Measurements from ENCODE around the gene FRMD4A.

Gene FRMD4A

DNA sequence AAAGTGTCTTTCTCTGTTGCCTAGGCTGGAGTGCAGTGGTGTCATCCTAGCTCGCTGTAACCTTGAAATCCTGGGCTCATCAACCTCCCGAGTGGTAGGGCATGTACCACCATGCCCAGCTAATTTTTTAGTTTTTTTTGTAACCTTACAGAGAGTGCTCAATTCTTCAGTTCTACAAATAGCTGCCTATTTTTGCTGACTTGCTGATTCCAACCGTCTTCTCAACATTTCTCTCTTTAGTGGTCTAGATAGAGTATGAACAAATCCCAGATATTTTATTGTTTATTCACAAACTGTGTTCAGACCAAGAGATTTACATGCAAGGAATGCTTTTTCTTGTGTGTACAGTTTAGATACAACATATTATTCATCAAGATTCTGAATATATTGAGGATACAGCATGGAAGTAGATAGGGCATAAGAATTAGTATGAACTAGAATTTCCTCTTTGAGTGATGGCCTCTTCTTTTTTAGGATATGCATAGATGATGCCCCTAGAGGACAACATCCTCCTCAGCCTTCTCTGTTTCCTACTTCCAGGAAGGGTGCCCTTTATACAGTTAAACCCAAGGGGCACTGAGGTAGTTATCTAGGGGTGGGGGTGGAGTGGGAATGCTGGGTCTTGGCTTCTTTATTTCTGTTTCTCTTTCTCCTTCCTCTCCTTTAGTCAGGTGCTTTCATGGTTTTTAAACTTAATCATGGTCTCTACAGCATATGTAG, 717.9 kb downstream of the FRMD4A start:
- Histone ChIP-seq H3K4me3 (ENCODE audit: low read depth, low read length) (no peak overlapping the region), H3K27me3 (no peaks in the 10 kb centered on the region), H3K36me3 (peaks cover 4% of the 10 kb centered on the region), H3K4me1 (no peaks in the 10 kb centered on the region; the same call in 1 of the 2 replicates), H3K9me3 (no peaks in the 10 kb centered on the region)
- no peak for DNase-seq
- TF ChIP-seq, protein P1, sequence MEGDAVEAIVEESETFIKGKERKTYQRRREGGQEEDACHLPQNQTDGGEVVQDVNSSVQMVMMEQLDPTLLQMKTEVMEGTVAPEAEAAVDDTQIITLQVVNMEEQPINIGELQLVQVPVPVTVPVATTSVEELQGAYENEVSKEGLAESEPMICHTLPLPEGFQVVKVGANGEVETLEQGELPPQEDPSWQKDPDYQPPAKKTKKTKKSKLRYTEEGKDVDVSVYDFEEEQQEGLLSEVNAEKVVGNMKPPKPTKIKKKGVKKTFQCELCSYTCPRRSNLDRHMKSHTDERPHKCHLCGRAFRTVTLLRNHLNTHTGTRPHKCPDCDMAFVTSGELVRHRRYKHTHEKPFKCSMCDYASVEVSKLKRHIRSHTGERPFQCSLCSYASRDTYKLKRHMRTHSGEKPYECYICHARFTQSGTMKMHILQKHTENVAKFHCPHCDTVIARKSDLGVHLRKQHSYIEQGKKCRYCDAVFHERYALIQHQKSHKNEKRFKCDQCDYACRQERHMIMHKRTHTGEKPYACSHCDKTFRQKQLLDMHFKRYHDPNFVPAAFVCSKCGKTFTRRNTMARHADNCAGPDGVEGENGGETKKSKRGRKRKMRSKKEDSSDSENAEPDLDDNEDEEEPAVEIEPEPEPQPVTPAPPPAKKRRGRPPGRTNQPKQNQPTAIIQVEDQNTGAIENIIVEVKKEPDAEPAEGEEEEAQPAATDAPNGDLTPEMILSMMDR (IDR thresholded peaks at IDR 0.05; ENCODE audit: low read depth, low read length): no peak

GRCh38 chr10:13608246-13608853, 722.4 kb downstream of the FRMD4A start:
- H3K27me3 ChIP-seq: no peaks in the 10 kb centered on the region
- H3K4me3 ChIP-seq (ENCODE audit: low read depth, low read length): no peak overlapping the region
- peaks cover 4% of the 10 kb centered on the region for H3K36me3 ChIP-seq
- TF ChIP-seq, protein P1 (IDR thresholded peaks at IDR 0.05; ENCODE audit: low read depth, low read length): no peak
- no peaks in the 10 kb centered on the region for H3K4me1 ChIP-seq
- H3K9me3 ChIP-seq: no peaks in the 10 kb centered on the region
- no peak for DNase-seq

- TF ChIP-seq, protein P1 (IDR thresholded peaks at IDR 0.05; ENCODE audit: low read depth, low read length): no peak
- no peaks in the 10 kb centered on the region for H3K9me3 ChIP-seq
- H3K36me3 ChIP-seq: peaks cover 4% of the 10 kb centered on the region; the same call in 1 of the 2 replicates
- H3K27me3 ChIP-seq: no peaks in the 10 kb centered on the region
- no peaks in the 10 kb centered on the region for H3K4me1 ChIP-seq
- no peak overlapping the region for H3K4me3 ChIP-seq (ENCODE audit: low read depth, low read length)
- DNase-seq: no peak
Measured at GRCh38 chr10:13604357-13605040, 726.2 kb downstream of the FRMD4A start.

DNA sequence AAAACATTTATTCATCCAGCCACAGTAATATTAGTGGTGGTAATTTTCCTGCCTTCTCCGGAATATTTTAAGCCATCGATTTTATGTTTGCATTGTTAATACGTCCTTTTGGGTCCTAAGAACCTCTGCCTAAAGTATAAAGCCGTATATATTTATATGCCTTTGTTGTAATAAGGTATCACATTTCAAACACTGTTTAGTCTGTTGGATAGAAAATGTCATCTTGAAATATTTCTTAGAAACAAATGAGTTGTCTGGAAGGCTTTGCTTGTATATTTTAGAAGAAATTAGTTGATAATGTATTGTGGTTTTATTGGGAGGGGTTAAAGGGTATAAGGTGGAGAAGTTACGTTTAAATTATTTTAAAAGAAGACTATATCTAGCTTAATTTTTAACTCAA, 732.8 kb downstream of the FRMD4A start:
- Histone ChIP-seq H3K4me1 (no peaks in the 10 kb centered on the region), H3K27me3 (no peaks in the 10 kb centered on the region), H3K9me3 (no peaks in the 10 kb centered on the region), H3K4me3 (ENCODE audit: low read depth, low read length) (no peak overlapping the region), H3K36me3 (no peaks in the 10 kb centered on the region)
- TF ChIP-seq, protein P1 (IDR thresholded peaks at IDR 0.05; ENCODE audit: low read depth, low read length): no peak
- no peak for DNase-seq

DNA sequence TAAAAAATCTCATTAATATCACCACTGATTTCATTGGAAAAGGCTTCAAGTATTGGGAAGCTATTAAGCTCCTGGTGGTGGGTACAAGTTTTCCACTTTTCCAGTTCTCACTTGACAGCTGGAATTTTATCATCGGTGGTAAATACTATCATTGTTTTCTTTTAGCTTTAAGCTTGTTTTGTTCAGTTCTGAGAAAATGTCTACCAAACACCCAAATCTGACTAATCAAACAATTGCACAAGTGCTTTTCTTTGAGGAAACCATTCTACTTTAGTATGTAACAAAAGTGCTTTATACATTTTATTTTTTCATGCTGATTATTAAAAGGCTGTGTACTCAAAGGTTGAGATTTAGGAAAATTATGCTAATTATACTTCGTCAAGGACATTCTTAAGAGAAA, 736.1 kb downstream of the FRMD4A start:
- TF ChIP-seq, protein P1 (IDR thresholded peaks at IDR 0.05; ENCODE audit: low read depth, low read length): no peak
- H3K36me3 ChIP-seq: no peaks in the 10 kb centered on the region
- no peak for DNase-seq
- H3K4me1 ChIP-seq: no peaks in the 10 kb centered on the region
- no peaks in the 10 kb centered on the region for H3K27me3 ChIP-seq
- H3K9me3 ChIP-seq: no peaks in the 10 kb centered on the region
- no peak overlapping the region for H3K4me3 ChIP-seq (ENCODE audit: low read depth, low read length)

Data from BE2C (cell line).